SK-N-SH treated with all-trans-retinoic acid at 6 μM for 48 hours (cell line): ENCODE data around the gene ILF3.

Source experiments
- ATAC-seq: fragments of 200-7000 bp; cut with Tn5 transposase; 3 replicates; pipeline ENCODE4 v1.9.1; 2020; ENCODE audit warnings: mild to moderate bottlenecking, moderate library complexity
- ARNTL ChIP-seq: fragments of 450-650 bp; formaldehyde crosslinking; IDR thresholded peaks from 2 replicates; pipeline ENCODE4 v1.5.0; 2020; ENCODE audit warnings: low read depth, mild to moderate bottlenecking, moderate library complexity, borderline replicate concordance
- BACH2 ChIP-seq: fragments of 250-450 bp; sonication (Bioruptor Pico); IDR thresholded peaks from 2 replicates; pipeline ENCODE4 v1.9.0; 2021; ENCODE audit warnings: mild to moderate bottlenecking, borderline replicate concordance
- CREB5 ChIP-seq: fragments of 250-450 bp; sonication (Bioruptor Pico); IDR thresholded peaks from 2 replicates; pipeline ENCODE4 v1.5.1; 2020; ENCODE audit warnings: low read depth, mild to moderate bottlenecking, moderate library complexity
- CSDC2 ChIP-seq: fragments of 250-450 bp; sonication (Bioruptor Pico); IDR thresholded peaks from 2 replicates; pipeline ENCODE4 v1.5.0; 2020; ENCODE audit warnings: mild to moderate bottlenecking, moderate library complexity
- CSRNP3 ChIP-seq: fragments of 250-450 bp; sonication (Bioruptor Pico); IDR thresholded peaks from 2 replicates; pipeline ENCODE4 v1.5.1; 2021; ENCODE audit warnings: mild to moderate bottlenecking, moderate library complexity
- ESRRG ChIP-seq: fragments of 250-450 bp; sonication (Bioruptor Pico); IDR thresholded peaks from 2 replicates; pipeline ENCODE4 v1.6.1; 2021; ENCODE audit warnings: mild to moderate bottlenecking
- GLIS3 ChIP-seq: fragments of 250-450 bp; sonication (Bioruptor Pico); IDR thresholded peaks from 2 replicates; pipeline ENCODE4 v1.5.0; 2020; ENCODE audit warnings: mild to moderate bottlenecking, moderate library complexity
- ISL1 ChIP-seq: fragments of 250-450 bp; sonication (Bioruptor Pico); IDR thresholded peaks from 2 replicates; pipeline ENCODE4 v2.1.2; 2022; ENCODE audit warnings: mild to moderate bottlenecking, moderate library complexity
- PATZ1 ChIP-seq: fragments of 250-450 bp; sonication (Bioruptor Pico); IDR thresholded peaks from 2 replicates; pipeline ENCODE4 v1.8.0; 2020; ENCODE audit warnings: mild to moderate bottlenecking, moderate library complexity, borderline replicate concordance
- POU6F1 ChIP-seq: fragments of 250-450 bp; sonication (Bioruptor Pico); IDR thresholded peaks from 2 replicates; pipeline ENCODE4 v1.8.0; 2021; ENCODE audit warnings: low read depth, mild to moderate bottlenecking, moderate library complexity, borderline replicate concordance
- PPARA ChIP-seq: fragments of 250-450 bp; sonication (Bioruptor Pico); IDR thresholded peaks from 2 replicates; pipeline ENCODE4 v1.5.0; 2020; ENCODE audit warnings: mild to moderate bottlenecking, borderline replicate concordance
- SNAI2 ChIP-seq: fragments of 250-450 bp; sonication (Bioruptor Pico); IDR thresholded peaks from 2 replicates; pipeline ENCODE4 v1.5.0; 2020; ENCODE audit warnings: mild to moderate bottlenecking, moderate library complexity
- TCF4 ChIP-seq: fragments of 250-450 bp; sonication (Bioruptor Pico); IDR thresholded peaks from 2 replicates; pipeline ENCODE4 v1.8.0; 2021; ENCODE audit warnings: mild to moderate bottlenecking, moderate library complexity, borderline replicate concordance
- TOX ChIP-seq: fragments of 250-450 bp; sonication (Bioruptor Pico); IDR thresholded peaks from 2 replicates; pipeline ENCODE4 v1.8.0; 2021; ENCODE audit warnings: mild to moderate bottlenecking, moderate library complexity, borderline replicate concordance
- ZFP3 ChIP-seq: fragments of 250-450 bp; sonication (Bioruptor Pico); IDR thresholded peaks from 2 replicates; pipeline ENCODE4 v1.5.0; 2020; ENCODE audit warnings: mild to moderate bottlenecking, moderate library complexity
- ZFP30 ChIP-seq: fragments of 450-650 bp; formaldehyde crosslinking; IDR thresholded peaks from 2 replicates; pipeline ENCODE4 v1.5.0; 2022; ENCODE audit warnings: mild to moderate bottlenecking, moderate library complexity
- ZNF565 ChIP-seq: fragments of 450-650 bp; formaldehyde crosslinking; conservative IDR thresholded peaks from 2 replicates; pipeline ENCODE4 v1.5.0; 2020; ENCODE audit warnings: low read depth, mild to moderate bottlenecking, moderate library complexity
- ZNF70 ChIP-seq: fragments of 450-650 bp; formaldehyde crosslinking; IDR thresholded peaks from 2 replicates; pipeline ENCODE4 v1.5.0; 2020; ENCODE audit warnings: mild to moderate bottlenecking, moderate library complexity
- ZNF8 ChIP-seq: fragments of 450-650 bp; formaldehyde crosslinking; IDR thresholded peaks from 2 replicates; pipeline ENCODE4 v1.5.0; 2020; ENCODE audit warnings: mild to moderate bottlenecking, moderate library complexity

ILF3 gene

GRCh38 chr19:10641248-10641647, 12.9 kb upstream of the ILF3 start (continued):
- no peak for TF ChIP-seq CSRNP3 (CRISPR knock-in tag)

- ATAC-seq, result no peak
- TF ChIP-seq SNAI2 (no peak), TOX (CRISPR knock-in tag) (no peak), PATZ1 (CRISPR knock-in tag) (no peak), CSRNP3 (CRISPR knock-in tag) (no peak), ISL1 (no peak), CREB5 (CRISPR knock-in tag) (no peak), CSDC2 (CRISPR knock-in tag) (no peak), ZFP30 (CRISPR knock-in tag) (no peak), ZNF8 (CRISPR knock-in tag) (no peak)
These were observed 11.5 kb upstream of the ILF3 start for GRCh38 chr19:10642473-10643171.

GRCh38 chr19:10643172-10643967, 10.8 kb upstream of the ILF3 start:
- ATAC-seq, result no peak
- TF ChIP-seq ARNTL (CRISPR knock-in tag), result no peak
- TF ChIP-seq ESRRG, result no peak
- TF ChIP-seq CREB5 (CRISPR knock-in tag), result no peak
- TF ChIP-seq SNAI2, result no peak
- TF ChIP-seq ZNF70 (CRISPR knock-in tag), result no peak
- TF ChIP-seq POU6F1, result no peak
- no peak for TF ChIP-seq PATZ1 (CRISPR knock-in tag)
- no peak for TF ChIP-seq ISL1
- TF ChIP-seq CSRNP3 (CRISPR knock-in tag), result no peak
- no peak for TF ChIP-seq TOX (CRISPR knock-in tag)
- no peak for TF ChIP-seq TCF4 (CRISPR knock-in tag)
- TF ChIP-seq ZNF565, result no peak
- no peak for TF ChIP-seq BACH2
- no peak for TF ChIP-seq ZFP3
- TF ChIP-seq GLIS3 (CRISPR knock-in tag), result no peak
- no peak for TF ChIP-seq PPARA
- TF ChIP-seq ZFP30 (CRISPR knock-in tag), result no peak
